ENCODE measurements around the gene TIRAP. TPM values are rescaled to one million over a fixed set of nuclear protein-coding genes. Genes with fewer than 3 reads are reported as not detected.

The TIRAP gene
- total and polyA plus RNA-seq, 3 experiments from 2014 or later = 10.6 to 13.0 (median 11.3) TPM

GRCh38 chr11:126339073-126339862 lies 56.4 kb downstream of the TIRAP start:
- peak overlapping the region in 6 of 8 donors; percentile 34 to 93 (median 76) for H3K27ac Mint-ChIP-seq
- Histone ChIP-seq H3K4me1 (ENCODE audit: insufficient read depth, low read length) (no peaks in the 10 kb centered on the region), H3K4me3 (ENCODE audit: low read length) (no peak overlapping the region), H3K9me3 (ENCODE audit: low read length) (no peaks in the 10 kb centered on the region), H3K27ac (ENCODE audit: low read depth, low read length) (no peak overlapping the region), H3K27me3 (ENCODE audit: insufficient read depth, low read length, poor library complexity, severe bottlenecking) (no peaks in the 10 kb centered on the region), H3K36me3 (ENCODE audit: insufficient read depth, low read length) (peaks cover 33% of the 10 kb centered on the region)
- no peaks in the 10 kb centered on the region for H3K27me3 Mint-ChIP-seq
- peaks cover 0 to 10% (median 9%) of the 10 kb centered on the region in 3 donors for H3K4me1 Mint-ChIP-seq
- ChIA-PET POLR2A (no interaction called here), CTCF (interaction anchor here (1.2 kb wide), 1 partner anchor 20 kb away, joined by 3 read pairs; no protein-coding TSS in a partner anchor)
- no peak for DNase-seq
- peaks cover 7 to 87% (median 19%) of the 10 kb centered on the region in 3 donors for H3K36me3 Mint-ChIP-seq
- no peaks in the 10 kb centered on the region for H3K9me3 Mint-ChIP-seq
- H3K4me3 Mint-ChIP-seq = no peak overlapping the region

GRCh38 chr11:126339863-126340434 lies 57.1 kb downstream of the TIRAP start:
- H3K4me3 ChIP-seq (ENCODE audit: low read length) = no peak overlapping the region
- Mint-ChIP-seq H3K4me3 (no peak overlapping the region), H3K9me3 (no peaks in the 10 kb centered on the region), H3K27me3 (no peaks in the 10 kb centered on the region), H3K36me3 (peaks cover 7 to 89% (median 17%) of the 10 kb centered on the region in 3 donors), H3K4me1 (peaks cover 0 to 9% (median 9%) of the 10 kb centered on the region in 3 donors), H3K27ac (peak overlapping the region in 3 of 8 donors; percentile 6 to 93 (median 62))
- H3K9me3 ChIP-seq (ENCODE audit: low read length) = no peaks in the 10 kb centered on the region
- no peaks in the 10 kb centered on the region for H3K4me1 ChIP-seq (ENCODE audit: insufficient read depth, low read length)
- no peak for DNase-seq
- H3K36me3 ChIP-seq (ENCODE audit: insufficient read depth, low read length) = peaks cover 28% of the 10 kb centered on the region
- no peak overlapping the region for H3K27ac ChIP-seq (ENCODE audit: low read depth, low read length)
- no peaks in the 10 kb centered on the region for H3K27me3 ChIP-seq (ENCODE audit: insufficient read depth, low read length, poor library complexity, severe bottlenecking)
- POLR2A ChIA-PET = no interaction called here
- CTCF ChIA-PET = no interaction called here

- Histone ChIP-seq H3K4me3 (ENCODE audit: low read length) (no peak overlapping the region), H3K4me1 (ENCODE audit: insufficient read depth, low read length) (no peaks in the 10 kb centered on the region), H3K36me3 (ENCODE audit: insufficient read depth, low read length) (peaks cover 25% of the 10 kb centered on the region), H3K27ac (ENCODE audit: low read depth, low read length) (no peak overlapping the region), H3K27me3 (ENCODE audit: insufficient read depth, low read length, poor library complexity, severe bottlenecking) (no peaks in the 10 kb centered on the region), H3K9me3 (ENCODE audit: low read length) (no peaks in the 10 kb centered on the region)
- Mint-ChIP-seq H3K4me3 (peak overlapping the region in 1 of 7 donors; percentile 12), H3K4me1 (peaks cover 0 to 7% (median 5%) of the 10 kb centered on the region in 3 donors), H3K27ac (peak overlapping the region in 7 of 8 donors; percentile 35 to 85 (median 75)), H3K9me3 (no peaks in the 10 kb centered on the region), H3K36me3 (peaks cover 7 to 94% (median 17%) of the 10 kb centered on the region in 3 donors), H3K27me3 (no peaks in the 10 kb centered on the region)
- ChIA-PET POLR2A (interaction anchor here (0.6 kb wide), 1 partner anchor 42 kb away, joined by 5 read pairs; no protein-coding TSS in a partner anchor), CTCF (no interaction called here)
- DNase-seq = no peak
These were observed 58.2 kb downstream of the TIRAP start for GRCh38 chr11:126340960-126341606.

GRCh38 chr11:126341760-126342161 lies 58.9 kb downstream of the TIRAP start:
- no peaks in the 10 kb centered on the region for H3K9me3 Mint-ChIP-seq
- POLR2A ChIA-PET = no interaction called here
- peak overlapping the region in 5 of 8 donors; percentile 35 to 74 (median 70) for H3K27ac Mint-ChIP-seq

GRCh38 chr11:126343051-126343450 lies 60.2 kb downstream of the TIRAP start:
- no peaks in the 10 kb centered on the region for H3K9me3 Mint-ChIP-seq
- H3K27ac Mint-ChIP-seq = no peak overlapping the region
- ChIA-PET POLR2A (no interaction called here), CTCF (no interaction called here)
- peaks cover 4 to 91% (median 17%) of the 10 kb centered on the region in 3 donors for H3K36me3 Mint-ChIP-seq
- no peak for DNase-seq
- H3K4me1 ChIP-seq (ENCODE audit: insufficient read depth, low read length) = no peaks in the 10 kb centered on the region
- no peak overlapping the region for H3K4me3 ChIP-seq (ENCODE audit: low read length)
- no peak overlapping the region for H3K4me3 Mint-ChIP-seq
- H3K27me3 Mint-ChIP-seq = no peaks in the 10 kb centered on the region
- H3K4me1 Mint-ChIP-seq = no peaks in the 10 kb centered on the region
- H3K36me3 ChIP-seq (ENCODE audit: insufficient read depth, low read length) = peaks cover 25% of the 10 kb centered on the region
- H3K9me3 ChIP-seq (ENCODE audit: low read length) = no peaks in the 10 kb centered on the region
- no peak overlapping the region for H3K27ac ChIP-seq (ENCODE audit: low read depth, low read length)
- H3K27me3 ChIP-seq (ENCODE audit: insufficient read depth, low read length, poor library complexity, severe bottlenecking) = no peaks in the 10 kb centered on the region

More at GRCh38 chr11:126341760-126342161, 58.9 kb downstream of the TIRAP start:
- Histone ChIP-seq H3K4me3 (ENCODE audit: low read length) (no peak overlapping the region), H3K4me1 (ENCODE audit: insufficient read depth, low read length) (no peaks in the 10 kb centered on the region), H3K36me3 (ENCODE audit: insufficient read depth, low read length) (peaks cover 25% of the 10 kb centered on the region), H3K27ac (ENCODE audit: low read depth, low read length) (no peak overlapping the region), H3K9me3 (ENCODE audit: low read length) (no peaks in the 10 kb centered on the region), H3K27me3 (ENCODE audit: insufficient read depth, low read length, poor library complexity, severe bottlenecking) (no peaks in the 10 kb centered on the region)
- no peaks in the 10 kb centered on the region for H3K27me3 Mint-ChIP-seq
- H3K4me3 Mint-ChIP-seq = no peak overlapping the region
- peaks cover 4 to 94% (median 17%) of the 10 kb centered on the region in 3 donors for H3K36me3 Mint-ChIP-seq
- CTCF ChIA-PET = no interaction called here
- no peaks in the 10 kb centered on the region for H3K4me1 Mint-ChIP-seq
- no peak for DNase-seq

Other genes with a start within 250 kb of the TIRAP start
- gene CDON, start 220.2 kb upstream of the TIRAP start, total RNA-seq = 1 to 10 TPM; 1.7 to 2.0 TPM
- not detected for gene CDON, start 220.2 kb upstream of the TIRAP start, polyA plus RNA-seq
- gene RPUSD4, start 71.4 kb upstream of the TIRAP start, total RNA-seq = 10 to 100 TPM; 47.3 to 48.8 TPM
- 20.4 TPM for gene RPUSD4, start 71.4 kb upstream of the TIRAP start, polyA plus RNA-seq
- gene FAM118B, start 71.3 kb upstream of the TIRAP start, total RNA-seq = 10 to 100 TPM; 17.9 to 19.0 TPM
- gene FAM118B, start 71.3 kb upstream of the TIRAP start, polyA plus RNA-seq = 14.2 TPM
- 100 to 1,000 TPM; 157 TPM for gene SRPRA, start 14.2 kb upstream of the TIRAP start, total RNA-seq
- gene SRPRA, start 14.2 kb upstream of the TIRAP start, polyA plus RNA-seq = 168 TPM
- gene FOXRED1, start 13.9 kb upstream of the TIRAP start, total RNA-seq = 10 to 100 TPM; 40.3 to 42.4 TPM
- gene FOXRED1, start 13.9 kb upstream of the TIRAP start, polyA plus RNA-seq = 16.3 TPM
- gene DCPS, start 21.0 kb downstream of the TIRAP start, total RNA-seq = 10 to 100 TPM; 40.0 to 42.4 TPM
- 59.6 TPM for gene DCPS, start 21.0 kb downstream of the TIRAP start, polyA plus RNA-seq
- 10 to 100 TPM; 11.0 to 12.5 TPM for gene ST3GAL4, start 72.6 kb downstream of the TIRAP start, total RNA-seq
- gene ST3GAL4, start 72.6 kb downstream of the TIRAP start, polyA plus RNA-seq = 8.3 TPM

Measured in CD8-positive, alpha-beta memory T cell (primary cell).